GM19240 (cell line): ENCODE results near the gene EPGN.

Experiments
- DNase-seq: peaks from one replicate; pipeline ENCODE4 v3.0.0; 2011; ENCODE audit warnings: low spot score; ENCODE audit not compliant: insufficient read length

The EPGN gene

DNA sequence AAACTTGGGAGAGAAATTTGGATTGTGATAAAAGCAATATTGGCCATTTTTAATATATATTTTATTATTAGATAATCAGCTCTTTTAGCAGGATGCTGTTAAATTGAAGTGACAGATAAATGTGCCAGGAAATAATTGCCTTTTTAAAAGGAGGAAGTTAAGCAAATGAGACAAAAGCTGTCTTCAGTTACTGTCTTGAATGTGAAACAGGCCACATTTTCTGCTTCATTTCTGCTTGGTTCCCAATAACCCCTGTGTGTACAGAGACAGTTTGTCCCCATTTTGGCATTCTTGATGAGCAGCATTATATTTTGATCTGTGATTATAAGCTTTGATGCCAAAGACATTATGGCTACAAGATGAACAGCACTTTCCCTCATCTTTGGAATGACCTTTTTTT is 953 bp downstream of the EPGN start:
- no peak for DNase-seq

DNA sequence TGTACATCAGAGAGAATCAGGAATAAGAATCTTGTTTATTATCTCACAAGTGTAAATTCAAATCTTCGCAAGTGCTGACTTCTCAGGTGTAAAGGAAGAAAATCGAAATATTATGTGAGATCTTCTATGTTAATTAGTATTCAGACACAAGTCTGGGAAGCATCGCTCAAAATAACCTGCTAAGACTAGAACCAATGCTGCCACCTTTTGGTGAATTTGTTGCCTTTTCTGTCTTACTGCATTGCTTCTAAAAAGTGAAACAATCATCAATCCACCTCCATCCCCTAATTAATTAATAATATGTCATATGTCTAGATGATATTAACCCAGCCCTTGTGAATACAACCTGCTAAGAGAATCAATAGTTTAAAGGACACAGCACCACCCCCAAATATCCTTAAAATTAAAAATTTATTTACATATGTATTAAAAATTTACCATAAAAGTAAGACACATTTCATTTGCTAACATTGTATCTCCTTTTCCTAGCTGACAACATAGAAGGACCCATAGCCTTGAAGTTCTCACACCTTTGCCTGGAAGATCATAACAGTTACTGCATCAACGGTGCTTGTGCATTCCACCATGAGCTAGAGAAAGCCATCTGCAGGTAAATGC is 3.5 kb downstream of the EPGN start:
- no peak for DNase-seq

GRCh38 chr4:74314329-74314728 is 6.1 kb downstream of the EPGN start:
- no peak for DNase-seq

GRCh38 chr4:74314944-74315343 is 6.7 kb downstream of the EPGN start:
- DNase-seq: no peak

DNA sequence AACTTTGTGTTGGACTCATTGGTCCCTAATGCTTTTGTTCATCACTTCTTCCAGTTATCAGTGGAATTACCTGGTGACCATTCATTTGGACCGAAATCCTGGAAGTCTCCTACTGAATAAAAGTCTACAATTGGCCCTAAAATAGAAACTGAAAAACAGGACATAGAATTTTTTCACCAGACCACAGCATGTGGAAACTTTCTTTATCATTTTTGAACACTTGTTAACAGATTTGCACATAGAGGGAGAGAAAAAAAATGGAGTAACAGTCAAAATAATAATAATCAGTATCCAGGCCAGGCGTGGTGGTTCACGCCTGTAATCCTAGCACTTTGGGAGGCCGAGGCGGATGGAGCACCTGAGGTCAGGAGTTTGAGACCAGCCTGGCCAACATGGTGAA is 7.1 kb downstream of the EPGN start:
- no peak for DNase-seq

GRCh38 chr4:74316397-74316796 is 8.1 kb downstream of the EPGN start:
- DNase-seq: no peak

GRCh38 chr4:74317616-74318246 is 9.5 kb downstream of the EPGN start:
- DNase-seq: no peak

DNA sequence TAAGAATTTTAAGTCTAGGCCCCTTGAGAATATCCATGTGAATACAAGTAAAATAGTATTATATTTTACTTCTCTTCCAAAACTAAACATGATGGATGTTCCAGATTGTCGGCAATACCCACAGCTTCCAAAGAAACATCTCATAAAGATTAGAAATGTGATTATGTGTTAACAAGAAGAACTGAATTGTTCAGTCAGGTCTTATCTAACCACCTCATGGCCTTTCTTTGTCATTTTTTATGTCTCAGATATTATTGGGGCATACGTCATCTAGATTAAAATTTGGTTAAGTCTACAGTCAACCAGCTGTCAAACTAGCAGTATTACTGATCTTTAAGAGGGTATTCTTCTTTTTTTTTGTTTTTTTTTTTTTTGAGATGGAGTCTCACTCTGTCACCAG is 10.0 kb downstream of the EPGN start:
- no peak for DNase-seq

DNA sequence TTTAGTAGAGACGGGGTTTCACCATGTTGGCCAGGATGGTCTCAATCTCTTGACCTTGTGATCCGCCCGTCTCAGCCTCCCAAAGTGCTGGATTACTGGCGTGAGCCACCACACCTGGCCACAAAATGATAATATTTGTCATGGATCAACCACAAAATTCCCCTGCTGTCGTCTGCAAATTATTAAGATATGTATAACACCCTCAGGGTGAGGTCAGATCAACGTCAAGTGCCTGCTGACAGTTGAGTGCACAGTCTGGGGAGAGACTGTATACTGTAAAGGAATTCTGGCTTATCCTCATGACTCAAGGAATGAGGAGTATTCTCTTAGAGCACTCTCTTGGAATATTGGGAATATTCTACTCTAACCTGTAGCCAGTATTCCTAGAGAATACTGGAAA is 11.2 kb downstream of the EPGN start:
- DNase-seq: no peak

GRCh38 chr4:74320559-74321118 is 12.4 kb downstream of the EPGN start:
- DNase-seq: no peak

DNA sequence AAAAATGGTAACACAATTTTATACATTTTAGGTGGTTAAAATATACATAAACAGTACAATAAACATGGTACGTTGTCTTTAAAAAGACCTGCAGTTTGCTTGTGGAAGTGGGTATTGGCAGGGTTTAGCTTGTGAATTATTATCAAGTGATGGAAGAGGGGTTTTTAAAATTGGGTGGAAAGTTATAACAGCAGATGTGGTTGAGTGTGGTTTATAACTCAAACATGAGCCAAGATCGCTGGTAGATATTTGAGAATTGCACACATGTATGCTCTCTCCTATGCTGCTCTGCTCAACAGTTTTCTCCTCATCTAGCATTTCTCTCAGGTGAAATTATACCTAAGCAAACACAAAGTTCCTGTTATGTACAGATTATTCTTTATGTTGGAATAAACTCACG is 14.0 kb downstream of the EPGN start:
- DNase-seq: no peak

DNA sequence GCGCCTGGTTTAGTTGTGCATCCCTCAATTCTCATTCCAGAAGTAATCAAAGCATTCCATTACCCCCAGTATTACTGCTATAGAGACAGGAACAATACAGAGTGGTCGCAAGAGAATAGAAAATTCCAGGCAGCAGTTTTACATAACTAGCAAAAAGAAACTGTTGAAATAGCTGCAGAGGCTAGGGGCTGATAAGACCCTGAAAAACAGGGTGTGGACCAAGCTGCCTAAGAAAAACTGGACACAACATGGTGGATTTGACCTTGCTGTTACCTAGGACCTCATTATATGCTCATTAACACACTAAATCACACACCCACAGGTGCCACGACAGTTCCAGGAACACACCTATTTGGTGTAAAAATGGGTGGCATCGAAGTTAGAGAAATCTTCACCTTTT is 15.4 kb downstream of the EPGN start:
- no peak for DNase-seq

DNA sequence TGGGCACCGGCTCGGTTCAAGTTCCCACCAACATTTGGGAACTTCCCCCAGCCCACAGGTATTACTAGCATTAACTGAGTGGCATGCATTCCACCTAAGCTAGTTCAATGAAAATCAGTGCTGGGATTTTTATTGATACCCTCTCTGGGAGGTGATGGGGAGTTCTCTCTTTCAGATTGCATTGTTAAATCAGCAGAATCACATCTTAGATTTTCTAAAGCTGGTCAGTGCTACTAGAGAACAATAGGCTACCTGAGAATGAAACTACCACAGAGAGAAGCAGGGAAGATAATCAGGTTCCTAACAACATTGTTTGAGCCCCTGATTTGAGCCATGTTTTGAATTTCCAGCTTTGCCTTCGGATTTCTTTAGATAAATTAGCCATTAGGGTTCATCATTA is 16.0 kb downstream of the EPGN start:
- DNase-seq: no peak

DNA sequence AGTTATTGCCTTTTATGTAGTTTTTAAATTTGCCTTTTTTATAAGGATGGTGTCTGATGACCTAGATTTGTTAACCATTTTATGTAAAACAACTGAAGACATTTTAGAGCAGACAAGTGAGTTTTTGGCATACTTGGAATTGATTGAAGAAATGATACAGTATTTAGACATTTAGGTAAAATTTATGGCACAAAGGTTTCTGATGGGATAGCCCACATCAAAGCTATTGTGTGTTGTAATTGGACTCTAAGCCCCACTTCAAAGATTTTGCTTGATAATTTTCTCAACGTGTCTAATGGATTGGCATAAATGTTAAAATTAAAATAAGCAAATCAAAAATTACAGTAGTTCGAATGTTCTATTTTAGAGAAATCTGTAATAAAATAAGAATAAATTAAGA is 17.6 kb downstream of the EPGN start:
- DNase-seq: no peak

DNA sequence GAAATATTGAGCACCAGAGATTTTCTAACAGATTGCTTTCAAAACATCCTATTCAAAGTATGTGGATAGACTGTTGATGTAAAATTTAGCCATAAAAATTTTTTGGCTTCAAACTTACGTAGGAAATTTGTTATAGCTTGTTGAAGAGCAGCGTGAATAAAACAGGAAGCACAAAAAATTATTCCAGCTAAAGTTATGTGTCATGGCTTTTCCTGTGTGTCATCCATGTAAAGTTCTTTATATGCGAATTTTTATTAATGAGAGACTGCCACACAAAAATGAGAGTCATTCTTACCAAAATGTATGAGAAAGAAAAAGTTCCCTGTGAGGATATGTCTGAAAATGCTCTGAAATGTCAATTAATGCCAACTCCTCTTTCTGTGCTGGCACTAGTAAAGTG is 19.5 kb downstream of the EPGN start:
- no peak for DNase-seq

- DNase-seq: no peak
Measured at GRCh38 chr4:74328501-74328900, 20.2 kb downstream of the EPGN start.

DNA sequence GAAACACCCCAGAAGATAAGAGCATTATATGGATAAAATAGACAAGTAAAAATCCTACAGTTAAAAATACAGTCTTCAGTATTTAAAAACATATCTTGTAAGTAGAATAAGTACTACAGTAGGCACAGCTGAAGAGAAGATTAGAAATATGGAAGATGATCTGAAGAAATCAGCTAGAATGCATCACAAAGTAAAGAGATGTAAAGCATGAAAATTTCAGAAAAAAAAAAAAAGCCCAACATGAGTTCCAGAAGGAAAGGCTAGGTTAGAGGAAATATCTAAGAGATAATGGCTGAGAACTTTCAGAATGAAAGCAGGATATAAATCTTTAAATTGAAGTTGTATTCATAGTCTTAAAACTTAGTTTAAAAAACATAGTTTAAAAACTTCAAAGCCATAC is 21.0 kb downstream of the EPGN start:
- no peak for DNase-seq

GRCh38 chr4:74330295-74330750 is 22.1 kb downstream of the EPGN start:
- no peak for DNase-seq

- DNase-seq: no peak
Measured at GRCh38 chr4:74331252-74331651, 23.0 kb downstream of the EPGN start.

- no peak for DNase-seq
Measured at GRCh38 chr4:74331944-74332343, 23.7 kb downstream of the EPGN start.

DNA sequence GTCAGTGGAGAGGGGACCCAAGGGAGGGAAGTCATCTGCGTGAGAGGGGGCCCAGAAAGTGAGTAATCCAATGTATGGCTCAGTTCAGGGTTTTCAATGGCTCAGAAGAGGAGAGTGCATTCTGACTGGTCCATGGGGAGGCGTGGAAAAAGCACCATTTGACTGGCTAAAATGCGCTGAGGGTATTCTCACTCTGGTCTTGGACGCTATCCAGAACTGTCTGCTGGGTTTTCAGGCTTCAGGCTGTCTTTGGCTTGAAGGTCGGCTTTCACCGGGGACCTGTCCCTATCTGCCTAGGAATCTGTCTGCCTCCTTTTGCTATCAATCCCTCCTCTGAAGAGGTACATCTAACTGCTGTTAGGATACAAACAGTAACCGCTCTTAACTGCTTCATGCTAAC is 26.4 kb downstream of the EPGN start:
- DNase-seq: no peak

- DNase-seq: no peak
Measured at GRCh38 chr4:74335341-74336021, 27.2 kb downstream of the EPGN start.
